A204.1 (cell line): Measurements from ENCODE around the gene ZNF331.

Experiments used
- FAIRE-seq: peaks from 2 replicates; lab custom pipeline; 2012; peaks lifted over from hg19 to GRCh38; lab: Jason Lieb, UNC

Gene ZNF331

GRCh38 chr19:53577968-53578367 lies 40.0 kb downstream of the ZNF331 start:
- FAIRE-seq, result no peak

- no peak for FAIRE-seq
Observed at GRCh38 chr19:53579518-53579917, 41.6 kb downstream of the ZNF331 start.

GRCh38 chr19:53580871-53581835 lies 43.2 kb downstream of the ZNF331 start:
- no peak for FAIRE-seq

DNA sequence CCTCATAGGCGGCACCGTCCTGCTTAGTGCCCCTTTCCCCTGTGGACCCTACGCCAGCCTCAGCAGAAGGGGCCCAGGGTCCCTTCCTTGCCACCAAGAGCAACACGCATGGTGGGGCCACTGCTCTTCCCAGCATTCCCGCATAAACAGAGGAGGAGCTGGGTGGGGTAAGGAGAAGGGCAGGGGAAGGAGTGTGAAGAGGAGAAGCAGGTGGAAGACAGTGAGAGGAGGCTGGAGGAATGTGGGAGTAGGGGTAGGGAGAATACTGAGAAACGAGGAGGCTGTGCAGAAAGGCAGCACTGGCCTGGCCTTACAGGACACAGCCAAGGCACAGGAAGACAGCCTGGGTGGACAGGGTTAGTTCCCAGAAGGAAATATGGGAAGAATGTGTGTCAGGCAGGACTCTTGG lies 43.9 kb downstream of the ZNF331 start:
- FAIRE-seq, result no peak

DNA sequence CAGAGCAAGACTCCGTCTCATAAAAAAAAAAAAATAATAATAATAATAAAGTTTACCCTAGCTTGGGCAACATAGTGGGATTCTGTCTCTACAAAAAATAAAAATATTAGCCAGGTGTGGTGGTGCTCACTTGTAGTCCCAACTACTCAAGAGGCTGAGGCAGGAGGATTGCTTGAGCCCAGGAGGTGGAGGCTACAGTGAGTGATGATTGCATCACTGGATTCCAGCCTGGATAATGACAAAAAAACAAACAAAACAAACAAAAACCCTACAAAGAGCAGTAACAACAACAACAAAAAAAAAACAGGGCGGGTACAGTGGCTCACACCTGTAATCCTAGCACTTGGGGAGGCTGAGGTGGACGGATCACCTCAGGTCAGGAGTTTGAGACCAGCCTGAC lies 45.2 kb downstream of the ZNF331 start:
- no peak for FAIRE-seq

GRCh38 chr19:53586277-53586691 lies 48.3 kb downstream of the ZNF331 start:
- FAIRE-seq, result no peak

- no peak for FAIRE-seq
Observed at GRCh38 chr19:53594811-53595509, 57.0 kb downstream of the ZNF331 start.

GRCh38 chr19:53595510-53595867 lies 57.5 kb downstream of the ZNF331 start:
- FAIRE-seq, result no peak

- FAIRE-seq, result no peak
Observed at GRCh38 chr19:53596056-53596455, 58.1 kb downstream of the ZNF331 start.

DNA sequence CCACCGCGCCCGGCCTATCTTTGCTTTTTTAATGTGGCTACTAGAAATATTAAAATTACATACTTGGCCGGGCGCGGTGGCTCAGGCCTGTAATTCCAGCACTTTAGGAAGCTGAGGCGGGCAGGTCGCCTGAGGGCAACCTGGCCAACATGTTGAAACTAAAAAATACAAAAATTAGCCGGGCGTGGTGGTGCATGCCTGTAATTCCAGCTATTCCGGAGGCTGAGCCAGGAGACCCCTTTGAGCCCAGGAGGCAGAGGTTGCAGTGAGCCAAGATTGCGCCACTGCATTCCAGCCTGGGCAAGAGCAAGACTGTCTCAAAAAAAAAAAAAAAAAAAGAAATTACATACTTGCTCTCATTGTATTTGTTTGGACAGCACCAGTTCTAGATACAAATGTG lies 59.1 kb downstream of the ZNF331 start:
- no peak for FAIRE-seq

GRCh38 chr19:53598361-53598760 lies 60.4 kb downstream of the ZNF331 start:
- FAIRE-seq, result no peak

DNA sequence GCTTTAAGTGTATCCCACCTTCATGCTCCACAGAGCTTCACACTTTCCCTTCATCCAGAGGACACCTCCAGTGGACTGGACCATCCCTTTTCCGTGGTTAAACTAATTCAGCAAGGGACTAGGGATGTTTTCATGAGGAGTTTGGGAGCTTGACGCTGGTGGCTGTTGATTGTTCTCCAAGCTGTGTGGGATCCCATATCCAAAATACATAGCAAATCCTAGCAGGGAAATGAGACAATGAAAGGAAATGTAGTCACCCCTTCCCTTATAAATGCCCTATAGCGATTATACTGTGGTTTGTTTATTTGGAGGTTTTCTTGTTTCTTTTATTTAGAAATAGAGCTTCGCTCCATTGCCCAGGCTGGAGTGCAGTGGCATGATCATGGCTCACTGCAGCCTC lies 62.3 kb downstream of the ZNF331 start:
- FAIRE-seq, result no peak

- no peak for FAIRE-seq
Observed at GRCh38 chr19:53606031-53606430, 68.1 kb downstream of the ZNF331 start.

- no peak for FAIRE-seq
Observed at GRCh38 chr19:53608381-53608780, 70.4 kb downstream of the ZNF331 start.

GRCh38 chr19:53612762-53613526 lies 75.0 kb downstream of the ZNF331 start:
- no peak for FAIRE-seq

GRCh38 chr19:53621885-53622740 lies 84.2 kb downstream of the ZNF331 start:
- no peak for FAIRE-seq

GRCh38 chr19:53624771-53625545 lies 87.0 kb downstream of the ZNF331 start:
- no peak for FAIRE-seq

DNA sequence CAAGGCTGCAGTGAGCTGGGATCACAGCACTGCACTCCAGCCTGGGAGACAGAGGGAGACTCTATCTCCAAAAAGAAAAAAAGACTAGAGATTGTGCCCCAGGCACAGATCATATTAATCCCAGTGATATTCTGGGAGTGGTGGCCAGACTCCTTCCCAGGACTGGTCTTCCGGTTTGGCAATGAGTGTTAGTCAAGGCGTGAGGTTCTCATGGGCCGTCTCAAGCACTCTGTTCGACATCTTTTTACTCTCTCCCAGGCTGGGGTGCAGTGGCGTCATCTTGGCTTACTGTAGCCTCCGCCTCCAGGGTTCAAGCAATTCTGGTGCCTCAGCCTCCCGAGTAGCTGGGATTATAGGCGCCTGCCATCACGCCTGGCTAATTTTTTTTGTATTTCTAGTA lies 88.5 kb downstream of the ZNF331 start:
- no peak for FAIRE-seq

DNA sequence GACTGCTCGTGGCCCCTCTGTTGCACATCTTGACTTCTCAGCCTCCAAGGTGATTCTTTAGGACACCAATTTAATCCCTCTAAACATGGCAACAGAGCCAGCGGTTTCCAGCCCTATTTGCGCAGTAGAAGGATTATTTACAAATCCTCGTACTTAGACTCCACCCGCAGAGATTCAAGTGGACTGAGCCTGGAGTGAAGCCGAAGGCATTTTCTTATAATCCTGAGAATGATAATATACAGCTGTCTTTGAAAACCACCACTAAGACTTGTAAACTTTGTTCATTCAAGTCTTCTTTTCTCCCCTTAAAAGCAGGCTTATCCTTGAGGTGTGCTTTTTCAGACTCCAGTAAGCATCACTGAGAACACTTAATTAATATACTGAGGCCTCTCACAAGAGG lies 89.0 kb downstream of the ZNF331 start:
- FAIRE-seq, result no peak
